ENCODE measurements around the gene CWF19L1.
A peak's percentile ranks its signal among the peaks of the same experiment; 100 is the strongest.

The CWF19L1 gene

GRCh38 chr10:100267239-100268104 is at the start of gene CWF19L1:
CWF19L1 (minus strand) TSS chr10:100267638; CDS start chr10:100267593, 45 bp downstream.
- peak within 1 kb of the TSS; percentile 80 for H3K4me3 ChIP-seq (ENCODE audit: low read length)
- H3K27me3 ChIP-seq (ENCODE audit: control insufficient read depth, low read length): no peaks in the 10 kb centered on the region
- H3K9me3 ChIP-seq (ENCODE audit: control insufficient read depth, insufficient read depth, low read length): no peaks in the 10 kb centered on the region
- no peaks in the 10 kb centered on the region for H3K9me2 ChIP-seq (replicated peaks; ENCODE audit: control insufficient read depth, low read length)
- H3K79me2 ChIP-seq (ENCODE audit: control insufficient read depth, low read length): peaks cover 43% of the 10 kb centered on the region
- H3K4me1 ChIP-seq (ENCODE audit: control insufficient read depth, low read length): peaks cover 15% of the 10 kb centered on the region
- H3K36me3 ChIP-seq (ENCODE audit: control insufficient read depth, low read length): 0 out of 2 replicates have a peak, but pooled peaks cover 9% of the 10 kb centered on the region
- H4K20me1 ChIP-seq (ENCODE audit: control insufficient read depth, insufficient read depth, low read depth, low read length): no peaks in the 10 kb centered on the region
- H3K27ac ChIP-seq (ENCODE audit: low read depth, low read length): no peak within 1 kb of the TSS
- peak within 1 kb of the TSS; percentile 51 for H3K4me2 ChIP-seq (ENCODE audit: low read length)
- H3F3A ChIP-seq (ENCODE audit: control insufficient read depth, insufficient read depth): peaks cover 5% of the 10 kb centered on the region
- TF ChIP-seq EZH2phosphoT487 (IDR thresholded peaks at IDR 0.05; ENCODE audit: borderline replicate concordance, low read length) (no peak), CTCF (IDR thresholded peaks at IDR 0.05; ENCODE audit: low read depth, low read length, poor library complexity, severe bottlenecking) (no peak)

DNA sequence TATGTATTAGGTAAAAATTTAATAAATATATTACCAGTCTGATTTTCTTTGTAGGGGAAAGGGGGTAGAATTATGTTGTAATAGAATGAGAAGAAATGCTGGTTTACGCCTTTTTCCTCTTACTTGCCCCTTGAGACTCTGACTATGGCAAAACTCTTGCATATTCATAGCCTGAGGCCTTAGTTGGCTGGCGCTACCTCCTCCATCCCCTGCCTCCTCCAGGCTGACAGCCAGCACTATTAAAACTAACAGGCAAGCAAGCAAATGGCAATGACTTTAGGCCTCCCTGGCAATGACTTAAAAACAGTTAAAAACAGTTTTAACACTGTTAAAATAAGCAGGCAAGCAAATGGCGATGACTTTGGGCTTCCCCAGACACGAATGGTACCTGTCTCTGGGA is 48.2 kb upstream of the CWF19L1 start:
- Histone ChIP-seq H3K4me2 (ENCODE audit: low read length) (no peak overlapping the region), H4K20me1 (ENCODE audit: control insufficient read depth, insufficient read depth, low read depth, low read length) (no peaks in the 10 kb centered on the region), H3K27me3 (ENCODE audit: control insufficient read depth, low read length) (peaks cover 49% of the 10 kb centered on the region), H3K79me2 (ENCODE audit: control insufficient read depth, low read length) (no peaks in the 10 kb centered on the region), H3K27ac (ENCODE audit: low read depth, low read length) (no peak overlapping the region), H3F3A (ENCODE audit: control insufficient read depth, insufficient read depth) (no peaks in the 10 kb centered on the region), H3K4me1 (ENCODE audit: control insufficient read depth, low read length) (no peaks in the 10 kb centered on the region), H3K36me3 (ENCODE audit: control insufficient read depth, low read length) (no peaks in the 10 kb centered on the region), H3K9me3 (ENCODE audit: control insufficient read depth, insufficient read depth, low read length) (no peaks in the 10 kb centered on the region), H3K9me2 (replicated peaks; ENCODE audit: control insufficient read depth, low read length) (no peaks in the 10 kb centered on the region), H3K4me3 (ENCODE audit: low read length) (no peak overlapping the region)
- TF ChIP-seq CTCF (IDR thresholded peaks at IDR 0.05; ENCODE audit: low read depth, low read length, poor library complexity, severe bottlenecking): no peak
- TF ChIP-seq EZH2phosphoT487 (IDR thresholded peaks at IDR 0.05; ENCODE audit: borderline replicate concordance, low read length): no peak

- H3K4me3 ChIP-seq (ENCODE audit: low read length): no peak overlapping the region
- H3K79me2 ChIP-seq (ENCODE audit: control insufficient read depth, low read length): no peaks in the 10 kb centered on the region
- no peak overlapping the region for H3K4me2 ChIP-seq (ENCODE audit: low read length)
- H3F3A ChIP-seq (ENCODE audit: control insufficient read depth, insufficient read depth): no peaks in the 10 kb centered on the region
- no peaks in the 10 kb centered on the region for H3K9me3 ChIP-seq (ENCODE audit: control insufficient read depth, insufficient read depth, low read length)
- H3K27ac ChIP-seq (ENCODE audit: low read depth, low read length): no peak overlapping the region
- peaks cover 40% of the 10 kb centered on the region for H3K27me3 ChIP-seq (ENCODE audit: control insufficient read depth, low read length)
- no peaks in the 10 kb centered on the region for H3K4me1 ChIP-seq (ENCODE audit: control insufficient read depth, low read length)
- H3K9me2 ChIP-seq (replicated peaks; ENCODE audit: control insufficient read depth, low read length): no peaks in the 10 kb centered on the region
- no peaks in the 10 kb centered on the region for H3K36me3 ChIP-seq (ENCODE audit: control insufficient read depth, low read length)
- TF ChIP-seq CTCF (IDR thresholded peaks at IDR 0.05; ENCODE audit: low read depth, low read length, poor library complexity, severe bottlenecking) (no peak), EZH2phosphoT487 (IDR thresholded peaks at IDR 0.05; ENCODE audit: borderline replicate concordance, low read length) (no peak)
- no peaks in the 10 kb centered on the region for H4K20me1 ChIP-seq (ENCODE audit: control insufficient read depth, insufficient read depth, low read depth, low read length)
Observed at GRCh38 chr10:100311298-100311697, 43.9 kb upstream of the CWF19L1 start.

Data from DOHH2 (cell line).